Hepatocyte (in vitro differentiated cells): ENCODE measurements around the gene PLA2G4D. TPM values are rescaled to one million over a fixed set of nuclear protein-coding genes. Genes with fewer than 3 reads are reported as not detected.

ENCODE experiments used
- DNase-seq: peaks from one replicate; pipeline ENCODE4 v3.0.0-alpha.2; 2016; ENCODE audit warnings: low spot score
- H2AFZ ChIP-seq: fragments of 200-600 bp; sonication (generic); 2 replicates; pipeline ENCODE4 v1.6.0; 2016; ENCODE audit warnings: antibody characterized with exemption, mild to moderate bottlenecking
- H3K27ac ChIP-seq: fragments of 200-600 bp; sonication (generic); 2 replicates; pipeline ENCODE4 v1.5.1; 2016; ENCODE audit warnings: mild to moderate bottlenecking
- H3K27me3 ChIP-seq: fragments of 200-600 bp; sonication (generic); 2 replicates; pipeline ENCODE4 v1.6.1; 2016
- H3K36me3 ChIP-seq: fragments of 200-600 bp; sonication (generic); replicated peaks from 2 replicates; pipeline ENCODE4 v1.5.1; 2016; ENCODE audit warnings: low read depth; ENCODE audit not compliant: insufficient read depth
- H3K4me1 ChIP-seq: fragments of 200-600 bp; sonication (generic); 2 replicates; pipeline ENCODE4 v1.5.1; 2016; ENCODE audit warnings: mild to moderate bottlenecking, moderate library complexity; ENCODE audit not compliant: insufficient read depth
- H3K4me2 ChIP-seq: fragments of 200-600 bp; sonication (generic); 2 replicates; pipeline ENCODE4 v1.6.0; 2016
- H3K4me3 ChIP-seq: fragments of 200-600 bp; sonication (generic); 2 replicates; pipeline ENCODE4 v1.5.1; 2016; ENCODE audit warnings: mild to moderate bottlenecking
- H3K79me2 ChIP-seq: fragments of 200-600 bp; sonication (generic); 2 replicates; pipeline ENCODE4 v1.6.0; 2017; ENCODE audit warnings: mild to moderate bottlenecking
- H3K9me2 ChIP-seq: fragments of 200-600 bp; sonication (generic); replicated peaks from 2 replicates; pipeline ENCODE4 v1.6.0; 2017; ENCODE audit warnings: mild to moderate bottlenecking; ENCODE audit not compliant: insufficient read depth
- H3K9me3 ChIP-seq: fragments of 200-600 bp; sonication (generic); 2 replicates; pipeline ENCODE4 v1.5.1; 2016; ENCODE audit warnings: low read depth, mild to moderate bottlenecking
- H4K20me1 ChIP-seq: fragments of 200-600 bp; sonication (generic); 2 replicates; pipeline ENCODE4 v1.6.0; 2016; ENCODE audit warnings: mild to moderate bottlenecking; ENCODE audit not compliant: insufficient read depth, poor library complexity, severe bottlenecking
- CTCF ChIP-seq: fragments of 200-600 bp; sonication (generic); IDR thresholded peaks from 2 replicates; pipeline ENCODE4 v1.5.1; 2016; ENCODE audit warnings: antibody characterized with exemption, mild to moderate bottlenecking; ENCODE audit not compliant: poor library complexity
- EZH2 ChIP-seq: fragments of 200-600 bp; sonication (generic); IDR thresholded peaks from 2 replicates; pipeline ENCODE4 v1.6.1; 2016; ENCODE audit warnings: antibody characterized with exemption, mild to moderate bottlenecking, borderline replicate concordance
- EZH2phosphoT487 ChIP-seq: fragments of 200-600 bp; sonication (generic); IDR thresholded peaks from one replicate; pipeline ENCODE4 v1.6.1; 2018; ENCODE audit warnings: antibody characterized with exemption, mild to moderate bottlenecking, low read depth, moderate library complexity; ENCODE audit not compliant: unreplicated experiment, severe bottlenecking
- WGBS: methylation state at CpG from one replicate; pipeline ENCODE4 v1.1.6; 2016; ENCODE audit warnings: low lambda C conversion rate; ENCODE audit errors: missing lambda C conversion rate; 5-methylcytosine and 5-hydroxymethylcytosine counted together
- polyA plus RNA-seq: library from polyadenylated mRNA; unstranded; fragments of >200 nt; fragmentation: Nextera tagmentation; extraction: Ambion mirVana; gene quantifications from 2 replicates; pipeline ENCODE4 v1.2.1, GENCODE V29; 2016
- total RNA-seq: library from RNA; depleted of rRNA; stranded (reverse); fragments of >200 nt; gene quantifications from 2 replicates; pipeline ENCODE4 v1.2.3, GENCODE V29; 2014

PLA2G4D gene
- total and polyA plus RNA-seq, 2 experiments from 2014 or later = 0.17 TPM; not detected in 1

DNA sequence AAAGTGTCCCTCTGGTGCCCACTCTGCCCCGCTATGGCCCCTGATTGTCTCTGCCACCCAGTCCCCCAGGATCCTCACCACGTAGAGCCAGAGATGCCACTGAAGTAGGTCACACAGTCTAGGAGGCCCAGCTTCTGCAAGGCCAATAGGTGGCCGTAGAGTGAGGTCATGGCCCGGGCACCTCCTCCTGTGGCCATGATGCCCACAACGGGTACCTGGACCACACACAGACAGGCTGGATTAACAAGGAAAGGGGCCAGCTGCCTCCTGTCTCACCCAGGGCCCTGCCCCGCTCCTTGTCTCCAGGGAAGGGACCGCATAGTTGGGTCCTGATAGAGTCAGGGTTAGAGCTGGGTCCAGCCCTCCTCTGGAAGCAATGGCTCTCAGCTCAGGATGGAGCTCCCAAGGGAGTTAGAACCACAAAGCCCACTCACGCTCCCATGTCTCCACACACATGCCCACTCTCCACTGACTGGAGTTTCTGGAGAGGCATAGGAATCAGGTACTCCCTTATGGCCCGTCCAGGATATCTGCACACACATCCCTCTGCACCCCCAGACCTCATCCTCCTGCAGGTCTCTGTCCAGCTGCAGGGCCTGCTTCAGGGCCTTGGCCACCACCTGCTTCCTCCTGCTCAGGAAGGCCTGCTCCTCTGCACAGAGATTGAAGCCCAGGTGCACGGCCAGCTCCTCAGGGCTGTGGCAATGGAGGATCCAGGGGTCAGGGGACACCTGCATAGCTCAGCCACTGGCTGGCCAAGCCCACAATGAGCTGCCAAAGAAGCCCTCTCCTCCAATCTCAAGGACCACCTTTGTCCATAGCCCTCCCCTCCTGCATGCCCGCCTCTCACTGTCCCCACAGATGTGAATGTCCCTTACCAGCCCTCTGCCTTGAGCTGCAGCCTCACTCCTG is 13.2 kb downstream of the PLA2G4D start:
- Histone ChIP-seq H3K4me1 (no peaks in the 10 kb centered on the region), H3K4me3 (no peak overlapping the region), H3K27ac (no peak overlapping the region), H3K9me2 (no peaks in the 10 kb centered on the region), H2AFZ (no peak overlapping the region), H3K36me3 (no peaks in the 10 kb centered on the region), H3K79me2 (no peaks in the 10 kb centered on the region), H3K4me2 (no peak overlapping the region), H3K27me3 (no peaks in the 10 kb centered on the region), H3K9me3 (no peaks in the 10 kb centered on the region), H4K20me1 (no peaks in the 10 kb centered on the region)
- no peak for TF ChIP-seq EZH2phosphoT487
- no peak for TF ChIP-seq CTCF
- no peak for DNase-seq
- 92% methylated on average over 11 of the region's 11 CpGs for WGBS

DNA sequence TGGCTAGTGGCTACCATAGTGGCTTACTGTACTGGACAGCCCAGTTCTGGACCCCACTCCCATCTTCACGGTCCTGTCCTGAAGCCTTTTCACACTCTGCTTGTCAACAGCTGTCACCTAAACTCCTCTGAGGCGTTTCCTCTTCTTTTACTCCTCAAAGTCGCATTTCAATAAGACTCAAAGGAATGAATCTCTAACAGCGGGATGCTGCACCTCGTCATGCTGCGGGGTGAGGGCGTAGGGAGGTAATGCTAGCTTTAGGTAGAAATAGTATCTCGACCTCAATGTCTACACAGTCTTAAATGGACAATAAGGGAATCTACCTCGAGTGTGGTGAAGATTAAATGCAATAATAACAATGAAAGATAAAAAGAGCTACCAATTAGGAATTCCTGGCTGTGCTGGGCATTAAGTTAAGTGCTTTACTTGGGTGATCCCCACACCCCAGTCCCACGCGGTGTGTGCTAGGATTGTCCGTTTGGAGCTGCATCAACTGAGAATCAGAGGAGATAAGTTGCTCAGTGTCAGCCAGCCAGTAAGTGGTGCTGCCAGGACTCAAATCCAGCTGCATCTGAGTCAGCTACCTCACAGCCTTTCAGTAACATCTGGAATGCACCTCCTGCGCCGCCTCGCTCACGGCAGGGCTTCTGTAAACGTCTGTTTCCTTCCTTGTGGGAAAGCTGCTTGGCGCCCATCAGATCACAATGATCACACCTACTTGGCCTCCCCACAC is 14.0 kb downstream of the PLA2G4D start:
- Histone ChIP-seq H3K27ac (no peak overlapping the region), H3K4me2 (no peak overlapping the region), H3K36me3 (no peaks in the 10 kb centered on the region), H2AFZ (no peak overlapping the region), H3K79me2 (no peaks in the 10 kb centered on the region), H3K4me1 (no peaks in the 10 kb centered on the region), H3K9me2 (no peaks in the 10 kb centered on the region), H3K9me3 (no peaks in the 10 kb centered on the region), H4K20me1 (no peaks in the 10 kb centered on the region), H3K27me3 (no peaks in the 10 kb centered on the region), H3K4me3 (no peak overlapping the region)
- WGBS = 37% methylated on average over 18 of the region's 18 CpGs
- no peak for TF ChIP-seq EZH2phosphoT487
- TF ChIP-seq CTCF = no peak
- no peak for TF ChIP-seq EZH2
- peak; percentile 53 for DNase-seq

- H2AFZ ChIP-seq = no peak overlapping the region
- H3K9me2 ChIP-seq = no peaks in the 10 kb centered on the region
- WGBS = 69% methylated on average over 31 of the region's 31 CpGs
- H3K4me2 ChIP-seq = no peak overlapping the region
- no peak overlapping the region for H3K27ac ChIP-seq
- DNase-seq = no peak
- H3K36me3 ChIP-seq = no peaks in the 10 kb centered on the region
- H3K4me3 ChIP-seq = no peak overlapping the region
- no peaks in the 10 kb centered on the region for H3K79me2 ChIP-seq
- H3K27me3 ChIP-seq = no peaks in the 10 kb centered on the region
- no peaks in the 10 kb centered on the region for H3K9me3 ChIP-seq
- no peaks in the 10 kb centered on the region for H3K4me1 ChIP-seq
- no peak for TF ChIP-seq CTCF
- TF ChIP-seq EZH2phosphoT487 = no peak
- TF ChIP-seq EZH2 = no peak
- no peaks in the 10 kb centered on the region for H4K20me1 ChIP-seq
Observed at GRCh38 chr15:42079401-42079908, 14.9 kb downstream of the PLA2G4D start.
